H1 (cell line): ENCODE measurements around the gene RELL1.

ENCODE experiments used
- ATF3 ChIP-seq: IDR thresholded peaks from 2 replicates; pipeline ENCODE4 v1.6.1; 2011; ENCODE audit warnings: low read depth, mild to moderate bottlenecking, low read length; ENCODE audit not compliant: insufficient read depth
- CTCF ChIP-seq, 3 experiments: IDR thresholded peaks; 1 replicate in 2 of 3; 2 replicates in 1 of 3; pipeline versions ENCODE4 v1.5.1 to v1.6.1; 2011; ENCODE audit warnings: low read length in 3 of 3, mild to moderate bottlenecking in 3 of 3, inconsistent platforms in 2 of 3, low read depth in 1 of 3, moderate library complexity in 1 of 3; ENCODE audit not compliant: insufficient read depth in 1 of 3; ENCODE audit errors: control extremely low read depth in 1 of 3
- EZH2 ChIP-seq: fragments of 200-600 bp; sonication (generic); IDR thresholded peaks from 2 replicates; pipeline ENCODE4 v1.7.1; 2012; ENCODE audit warnings: low read depth, mild to moderate bottlenecking, moderate library complexity, low read length, inconsistent platforms; ENCODE audit not compliant: severe bottlenecking
- POLR2AphosphoS5 ChIP-seq: IDR thresholded peaks from 2 replicates; pipeline ENCODE4 v1.6.1; 2011; ENCODE audit warnings: low read depth, low read length

- no peak for TF ChIP-seq ATF3
- TF ChIP-seq CTCF (IDR thresholded peaks at IDR 0.05; ENCODE audit: control extremely low read depth in 1 of 3, insufficient read depth in 1 of 3, low read depth in 1 of 3, low read length in 3 of 3) = no peak
- no peak for TF ChIP-seq EZH2
- no peak for TF ChIP-seq POLR2AphosphoS5
Observed at GRCh38 chr4:37604461-37604860, 81.7 kb downstream of the RELL1 start.
